Loucy (cell line): Measurements from ENCODE around the gene PKD1L1.

ENCODE experiments used
- CTCF ChIP-seq: fragments of 200-600 bp; sonication (generic); conservative IDR thresholded peaks from 2 replicates; pipeline ENCODE4 v1.5.1; 2014; ENCODE audit warnings: mild to moderate bottlenecking, antibody characterized with exemption, low read length
- EZH2phosphoT487 ChIP-seq: fragments of 200-600 bp; IDR thresholded peaks from 2 replicates; pipeline ENCODE4 v1.6.1; 2018; ENCODE audit warnings: antibody characterized with exemption, mild to moderate bottlenecking, moderate library complexity, borderline replicate concordance

GRCh38 chr7:47775238-47775637, 173.0 kb downstream of the PKD1L1 start:
- no peak for TF ChIP-seq CTCF
- no peak for TF ChIP-seq EZH2phosphoT487
